Immature natural killer cell (primary cell): ENCODE measurements around the gene FAM81B. TPM values are rescaled to one million over a fixed set of nuclear protein-coding genes. Genes with fewer than 3 reads are reported as not detected.
A peak's percentile ranks its signal among the peaks of the same experiment; 100 is the strongest.

Experiments used
- DNase-seq, 3 donors: peaks; one replicate each; pipeline ENCODE4 v3.0.0; 2022; ENCODE audit warnings: mixed read lengths in 1 of 3
- H3K27ac Mint-ChIP-seq, 6 donors: one replicate each; pipeline ENCODE4 v1.8.0; 2020; ENCODE audit warnings: mixed read lengths in 6 of 6, mild to moderate bottlenecking in 5 of 6, inconsistent platforms in 4 of 6, moderate library complexity in 3 of 6
- H3K27me3 Mint-ChIP-seq, 3 donors: one replicate each; pipeline ENCODE4 v1.8.0; 2020 to 2021; ENCODE audit warnings: low read depth in 3 of 3, mild to moderate bottlenecking in 3 of 3, mixed read lengths in 3 of 3, moderate library complexity in 3 of 3, inconsistent platforms in 1 of 3
- H3K36me3 Mint-ChIP-seq, 3 donors: one replicate each; pipeline ENCODE4 v1.8.0; 2020; ENCODE audit warnings: mixed read lengths in 3 of 3, inconsistent platforms in 2 of 3, mild to moderate bottlenecking in 2 of 3
- H3K4me1 Mint-ChIP-seq, 2 donors: one replicate each; pipeline ENCODE4 v1.8.0; 2020; ENCODE audit warnings: inconsistent platforms in 2 of 2, mild to moderate bottlenecking in 2 of 2, mixed read lengths in 2 of 2, moderate library complexity in 1 of 2
- H3K4me3 Mint-ChIP-seq, 5 donors: one replicate each; pipeline ENCODE4 v1.8.0; 2020; ENCODE audit warnings: mild to moderate bottlenecking in 5 of 5, mixed read lengths in 5 of 5, inconsistent platforms in 3 of 5, moderate library complexity in 3 of 5
- H3K9me3 Mint-ChIP-seq, 6 donors: one replicate each; pipeline ENCODE4 v1.8.0; 2020; ENCODE audit warnings: mild to moderate bottlenecking in 6 of 6, mixed read lengths in 6 of 6, inconsistent platforms in 4 of 6, moderate library complexity in 3 of 6
- polyA plus RNA-seq, 3 donors: library from polyadenylated mRNA; unstranded; fragments of 300-500 nt; fragmentation: Illumina TruSeq; gene quantifications; one replicate each; pipeline ENCODE4 v1.2.3, GENCODE V29; 2021

The FAM81B gene
- polyA plus RNA-seq, 3 donors from 2014 or later, result 0.55 TPM; not detected in 2

- H3K36me3 Mint-ChIP-seq, result no peaks in the 10 kb centered on the region
- H3K27me3 Mint-ChIP-seq, result peaks cover 0 to 5% (median 3%) of the 10 kb centered on the region in 3 donors
- no peaks in the 10 kb centered on the region for H3K9me3 Mint-ChIP-seq
- no peak overlapping the region for H3K4me3 Mint-ChIP-seq
- DNase-seq, result no peak
- H3K27ac Mint-ChIP-seq, result no peak overlapping the region
- H3K4me1 Mint-ChIP-seq, result no peaks in the 10 kb centered on the region
Observed at GRCh38 chr5:95448789-95449188, 57.6 kb downstream of the FAM81B start.

DNA sequence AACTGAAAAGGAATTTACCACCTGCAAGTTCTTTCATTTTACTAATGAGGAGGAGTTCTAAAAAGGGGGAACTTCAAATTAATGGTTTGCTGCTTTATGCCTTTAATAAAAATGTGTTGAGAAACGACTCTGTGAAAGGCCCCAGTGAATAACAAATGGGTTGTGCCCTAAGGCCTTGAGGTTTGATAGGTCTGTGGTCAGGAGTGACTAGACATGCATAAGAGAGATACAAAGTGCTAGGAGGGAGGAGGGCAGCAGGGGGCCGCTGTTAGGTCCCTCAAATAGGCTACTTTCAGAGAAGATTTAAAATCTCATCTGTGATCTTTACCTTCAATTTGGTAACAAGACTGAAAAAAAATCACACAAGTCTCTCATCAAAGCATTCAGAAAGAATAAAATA is 58.3 kb downstream of the FAM81B start:
- H3K27me3 Mint-ChIP-seq, result peaks cover 0 to 3% (median 3%) of the 10 kb centered on the region in 3 donors

GRCh38 chr5:95454536-95454935 is 63.4 kb downstream of the FAM81B start:
- peaks cover 3 to 15% (median 13%) of the 10 kb centered on the region in 3 donors for H3K36me3 Mint-ChIP-seq
- H3K4me1 Mint-ChIP-seq, result no peaks in the 10 kb centered on the region
- no peak overlapping the region for H3K4me3 Mint-ChIP-seq
- no peak overlapping the region for H3K27ac Mint-ChIP-seq
- H3K27me3 Mint-ChIP-seq, result no peaks in the 10 kb centered on the region
- DNase-seq, result no peak
- H3K9me3 Mint-ChIP-seq, result no peaks in the 10 kb centered on the region

More for the DNA sequence above, 58.3 kb downstream of the FAM81B start:
- H3K9me3 Mint-ChIP-seq, result no peaks in the 10 kb centered on the region
- peaks cover 0 to 2% (median 0%) of the 10 kb centered on the region in 3 donors for H3K36me3 Mint-ChIP-seq
- DNase-seq, result no peak
- no peak overlapping the region for H3K4me3 Mint-ChIP-seq
- H3K4me1 Mint-ChIP-seq, result no peaks in the 10 kb centered on the region
- no peak overlapping the region for H3K27ac Mint-ChIP-seq

DNA sequence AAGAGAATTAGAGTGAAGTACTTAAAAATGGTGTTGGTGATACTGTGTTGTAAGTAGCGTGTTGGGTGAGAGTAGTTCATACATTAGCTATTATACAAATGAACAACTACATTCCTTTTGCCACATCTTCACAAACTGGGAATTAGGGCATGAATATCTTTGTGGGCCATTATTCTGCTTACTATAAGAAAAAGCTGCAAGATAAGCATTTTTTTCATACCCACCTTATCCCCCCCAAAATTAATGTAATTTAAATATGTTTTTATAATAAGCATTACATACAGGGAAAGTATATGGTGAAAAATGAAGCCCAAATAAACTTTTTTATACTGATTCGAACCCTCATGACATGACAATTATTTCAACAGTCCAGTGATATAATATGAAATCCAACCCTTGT is 69.5 kb downstream of the FAM81B start:
- peaks cover 24 to 38% (median 32%) of the 10 kb centered on the region in 3 donors for H3K36me3 Mint-ChIP-seq
- H3K4me1 Mint-ChIP-seq, result no peaks in the 10 kb centered on the region
- H3K9me3 Mint-ChIP-seq, result no peaks in the 10 kb centered on the region
- no peak for DNase-seq
- peaks cover 0 to 2% (median 0%) of the 10 kb centered on the region in 3 donors for H3K27me3 Mint-ChIP-seq
- no peak overlapping the region for H3K27ac Mint-ChIP-seq
- H3K4me3 Mint-ChIP-seq, result no peak overlapping the region

- Mint-ChIP-seq H3K36me3 (peaks cover 17 to 42% (median 31%) of the 10 kb centered on the region in 3 donors), H3K9me3 (no peaks in the 10 kb centered on the region), H3K27ac (peak overlapping the region in 1 of 6 donors; percentile 42), H3K4me1 (peaks cover 5 to 10% of the 10 kb centered on the region in 2 donors), H3K27me3 (peaks cover 0 to 1% (median 0%) of the 10 kb centered on the region in 3 donors), H3K4me3 (no peak overlapping the region)
- no peak for DNase-seq
Observed at GRCh38 chr5:95471487-95471886, 80.3 kb downstream of the FAM81B start.

GRCh38 chr5:95471942-95472341 is 80.8 kb downstream of the FAM81B start:
- no peak overlapping the region for H3K4me3 Mint-ChIP-seq
- peaks cover 5 to 10% of the 10 kb centered on the region in 2 donors for H3K4me1 Mint-ChIP-seq
- DNase-seq, result no peak
- H3K27me3 Mint-ChIP-seq, result peaks cover 0 to 1% (median 0%) of the 10 kb centered on the region in 3 donors
- peaks cover 17 to 46% (median 27%) of the 10 kb centered on the region in 3 donors for H3K36me3 Mint-ChIP-seq
- H3K27ac Mint-ChIP-seq, result no peak overlapping the region
- no peaks in the 10 kb centered on the region for H3K9me3 Mint-ChIP-seq

GRCh38 chr5:95484421-95484820 is 93.3 kb downstream of the FAM81B start:
- Mint-ChIP-seq H3K4me1 (no peaks in the 10 kb centered on the region), H3K9me3 (peaks cover 13 to 23% (median 19%) of the 10 kb centered on the region in 6 donors), H3K36me3 (peaks cover 58 to 79% (median 66%) of the 10 kb centered on the region in 3 donors)

GRCh38 chr5:95486191-95486590 is 95.0 kb downstream of the FAM81B start:
- no peak for DNase-seq
- no peak overlapping the region for H3K27ac Mint-ChIP-seq
- H3K36me3 Mint-ChIP-seq, result peaks cover 59 to 78% (median 69%) of the 10 kb centered on the region in 3 donors
- no peaks in the 10 kb centered on the region for H3K4me1 Mint-ChIP-seq
- H3K27me3 Mint-ChIP-seq, result no peaks in the 10 kb centered on the region
- H3K4me3 Mint-ChIP-seq, result no peak overlapping the region
- H3K9me3 Mint-ChIP-seq, result peaks cover 14 to 24% (median 19%) of the 10 kb centered on the region in 6 donors

More at GRCh38 chr5:95484421-95484820, 93.3 kb downstream of the FAM81B start:
- Mint-ChIP-seq H3K27me3 (no peaks in the 10 kb centered on the region), H3K4me3 (no peak overlapping the region), H3K27ac (no peak overlapping the region)
- no peak for DNase-seq

- Mint-ChIP-seq H3K4me3 (no peak overlapping the region), H3K27me3 (peaks cover 0 to 2% (median 0%) of the 10 kb centered on the region in 3 donors), H3K4me1 (no peaks in the 10 kb centered on the region), H3K9me3 (peaks cover 14 to 24% (median 19%) of the 10 kb centered on the region in 6 donors), H3K27ac (no peak overlapping the region), H3K36me3 (peaks cover 61 to 74% (median 69%) of the 10 kb centered on the region in 3 donors)
- no peak for DNase-seq
Observed at GRCh38 chr5:95487880-95488279, 96.7 kb downstream of the FAM81B start.

Other genes starting within 250 kb of the FAM81B start
- 1 to 10 TPM; 1.4 to 2.1 (median 1.5) TPM for gene MCTP1, start 106.3 kb upstream of the FAM81B start, polyA plus RNA-seq
- 10 to 100 TPM; 34.4 to 52.7 (median 50.2) TPM for gene SKIC3, start 163.6 kb downstream of the FAM81B start, polyA plus RNA-seq
- 10 to 100 TPM; 11.0 to 14.7 (median 11.8) TPM for gene ARSK, start 163.7 kb downstream of the FAM81B start, polyA plus RNA-seq
- 1 to 10 TPM in 2 of 3 donors, under 1 TPM in 1; 0.94 to 1.9 (median 1.2) TPM for gene GPR150, start 228.7 kb downstream of the FAM81B start, polyA plus RNA-seq